H1 (cell line): ENCODE measurements around the gene CNDP2. TPM values are rescaled to one million over a fixed set of nuclear protein-coding genes. Genes with fewer than 3 reads are reported as not detected.

Experiments used
- CTCF ChIA-PET: fragments of 300-600 bp; sonication (Branson Sonifier 250); formaldehyde crosslinking; loops from one replicate; lab custom pipeline; 2021; ENCODE audit not compliant: partially characterized antibody; lab: Charles Lee
- POLR2A ChIA-PET: fragments of 300-600 bp; sonication (Branson Sonifier 250); formaldehyde crosslinking; loops from one replicate; lab custom pipeline; 2021; ENCODE audit warnings: inconsistent platforms; ENCODE audit not compliant: partially characterized antibody; lab: Charles Lee
- DNase-seq, 2 experiments: peaks; one replicate each; pipeline versions ENCODE4 v3.0.0 to v3.0.0-alpha.2; 2010 to 2022; ENCODE audit warnings: low spot score in 2 of 2, low read depth in 1 of 2, mixed read lengths in 1 of 2
- FAIRE-seq: peaks from 2 replicates; lab custom pipeline; 2011; peaks lifted over from hg19 to GRCh38; lab: Jason Lieb, UNC
- H2AFZ ChIP-seq: 2 replicates; pipeline ENCODE4 v1.8.1; 2012; ENCODE audit warnings: low read length, inconsistent platforms
- H2AK5ac ChIP-seq: 2 replicates; pipeline ENCODE4 v1.6.1; 2013; ENCODE audit warnings: low read depth, low read length
- H2BK120ac ChIP-seq: replicated peaks from 2 replicates; pipeline ENCODE3; 2013; ENCODE audit warnings: low read depth, low read length, inconsistent platforms
- H2BK12ac ChIP-seq: 2 replicates; pipeline ENCODE4 v1.6.1; 2013; ENCODE audit warnings: low read depth, low read length
- H2BK15ac ChIP-seq: 2 replicates; pipeline ENCODE4 v1.6.1; 2013; ENCODE audit warnings: low read length
- H2BK20ac ChIP-seq: 2 replicates; pipeline ENCODE4 v1.6.1; 2013; ENCODE audit warnings: low read length
- H2BK5ac ChIP-seq: 2 replicates; pipeline ENCODE4 v1.6.1; 2013; ENCODE audit warnings: low read depth, low read length
- H3K14ac ChIP-seq: 2 replicates; pipeline ENCODE4 v1.6.1; 2013; ENCODE audit warnings: inconsistent platforms; ENCODE audit not compliant: insufficient read length
- H3K18ac ChIP-seq: 2 replicates; pipeline ENCODE4 v1.6.1; 2013; ENCODE audit warnings: low read length; ENCODE audit errors: extremely low read depth
- H3K23ac ChIP-seq: 2 replicates; pipeline ENCODE4 v1.6.1; 2013; ENCODE audit warnings: inconsistent platforms; ENCODE audit not compliant: insufficient read length
- H3K23me2 ChIP-seq: 2 replicates; pipeline ENCODE4 v1.6.1; 2013; ENCODE audit warnings: low read depth, low read length
- H3K27ac ChIP-seq: 2 replicates; pipeline ENCODE4 v1.6.1; 2011; ENCODE audit warnings: low read depth, low read length, inconsistent platforms
- H3K27me3 ChIP-seq, 4 experiments: replicated peaks in 1 of 4; 1 replicate in 1 of 4; 2 replicates in 3 of 4; pipeline versions ENCODE4 v1.6.1 to v1.8.1; 2011 to 2013; ENCODE audit warnings: low read length in 3 of 4, mild to moderate bottlenecking in 3 of 4, inconsistent platforms in 2 of 4, mixed read lengths in 2 of 4, moderate library complexity in 1 of 4; ENCODE audit not compliant: control insufficient read depth in 3 of 4, insufficient read depth in 3 of 4; ENCODE audit errors: extremely low read depth in 1 of 4
- H3K36me3 ChIP-seq, 4 experiments: 2 replicates each; pipeline versions ENCODE4 v1.6.1 to v1.8.1; 2011 to 2013; ENCODE audit warnings: mild to moderate bottlenecking in 4 of 4, low read length in 3 of 4, moderate library complexity in 2 of 4, control low read depth in 1 of 4, inconsistent platforms in 1 of 4; ENCODE audit not compliant: insufficient read depth in 4 of 4, control insufficient read depth in 2 of 4
- H3K4ac ChIP-seq: replicated peaks from 2 replicates; pipeline ENCODE3; 2013; ENCODE audit warnings: low read length, low read depth, mixed read lengths, inconsistent platforms; ENCODE audit not compliant: insufficient read length
- H3K4me1 ChIP-seq, 4 experiments: replicated peaks in 1 of 4; 1 replicate in 1 of 4; 2 replicates in 3 of 4; pipeline versions ENCODE4 v1.6.1 to v1.8.1; 2011 to 2013; ENCODE audit warnings: low read length in 3 of 4, inconsistent platforms in 2 of 4, mixed read lengths in 1 of 4; ENCODE audit not compliant: insufficient read depth in 4 of 4, control insufficient read depth in 3 of 4
- H3K4me2 ChIP-seq, 2 experiments: 2 replicates each; pipeline versions ENCODE4 v1.6.1 to v1.8.1; 2011 to 2013; ENCODE audit warnings: low read depth in 2 of 2, low read length in 2 of 2, control low read depth in 1 of 2, inconsistent platforms in 1 of 2, mild to moderate bottlenecking in 1 of 2; ENCODE audit not compliant: insufficient read depth in 1 of 2
- H3K4me3 ChIP-seq, 4 experiments: fragments of 200-600, 300-600 bp in 1 of 4; sonication (generic), shearing (Covaris generic), sonication (Bioruptor Twin) in 1 of 4; 2 replicates each; pipeline versions ENCODE4 v1.5.1 to v1.8.1; 2011 to 2016; ENCODE audit warnings: low read length in 4 of 4, low read depth in 3 of 4, control low read depth in 2 of 4, inconsistent platforms in 2 of 4, mild to moderate bottlenecking in 2 of 4, mixed read lengths in 1 of 4, moderate library complexity in 1 of 4; ENCODE audit not compliant: insufficient read depth in 2 of 4; ENCODE audit errors: extremely low read depth in 1 of 4
- H3K56ac ChIP-seq: replicated peaks from 2 replicates; pipeline ENCODE3; 2013; ENCODE audit warnings: low read depth, mild to moderate bottlenecking, mixed read lengths, low read length, inconsistent platforms; ENCODE audit not compliant: insufficient read length
- H3K79me1 ChIP-seq: 2 replicates; pipeline ENCODE4 v1.6.1; 2013; ENCODE audit warnings: low read depth, low read length, control low read depth
- H3K79me2 ChIP-seq, 2 experiments: 2 replicates each; pipeline versions ENCODE4 v1.6.1 to v1.8.1; 2012 to 2013; ENCODE audit warnings: low read length in 2 of 2, mild to moderate bottlenecking in 2 of 2, inconsistent platforms in 1 of 2; ENCODE audit not compliant: insufficient read depth in 2 of 2, control insufficient read depth in 1 of 2
- H3K9ac ChIP-seq, 4 experiments: replicated peaks in 1 of 4; 1 replicate in 1 of 4; 2 replicates in 3 of 4; pipeline versions ENCODE4 v1.6.1 to v1.8.1; 2011 to 2013; ENCODE audit warnings: low read depth in 3 of 4, low read length in 3 of 4, control low read depth in 2 of 4, mild to moderate bottlenecking in 2 of 4, moderate library complexity in 2 of 4, inconsistent platforms in 1 of 4; ENCODE audit errors: extremely low read depth in 1 of 4
- H3K9me3 ChIP-seq, 2 experiments: 2 replicates each; pipeline versions ENCODE4 v1.6.1 to v1.8.1; 2012 to 2013; ENCODE audit warnings: mild to moderate bottlenecking in 2 of 2, moderate library complexity in 2 of 2, control low read depth in 1 of 2, inconsistent platforms in 1 of 2, low read depth in 1 of 2, low read length in 1 of 2, mixed read lengths in 1 of 2; ENCODE audit not compliant: insufficient read depth in 2 of 2
- H4K20me1 ChIP-seq, 2 experiments: replicated peaks in 1 of 2; 2 replicates each; pipeline versions ENCODE3 to v1.8.1; 2011 to 2013; ENCODE audit warnings: inconsistent platforms in 2 of 2, low read length in 2 of 2, mild to moderate bottlenecking in 1 of 2; ENCODE audit not compliant: insufficient read depth in 2 of 2, control insufficient read depth in 1 of 2
- H4K5ac ChIP-seq: 2 replicates; pipeline ENCODE4 v1.6.1; 2013; ENCODE audit warnings: low read length, low read depth, mixed read lengths, inconsistent platforms; ENCODE audit not compliant: insufficient read length
- H4K8ac ChIP-seq: 2 replicates; pipeline ENCODE4 v1.8.0; 2013; ENCODE audit warnings: mild to moderate bottlenecking, moderate library complexity, low read length, inconsistent platforms; ENCODE audit not compliant: insufficient read depth; ENCODE audit errors: extremely low read depth
- H4K91ac ChIP-seq: replicated peaks from 2 replicates; pipeline ENCODE3; 2013; ENCODE audit warnings: low read length, mixed read lengths, inconsistent platforms; ENCODE audit not compliant: insufficient read length
- CHD1 ChIP-seq: IDR thresholded peaks from 2 replicates; pipeline ENCODE4 v1.6.1; 2012; ENCODE audit warnings: low read depth, low read length, improper control_type of control experiment
- HDAC6 ChIP-seq: IDR thresholded peaks from one replicate; pipeline ENCODE4 v1.7.1; 2012; ENCODE audit warnings: low read depth, mild to moderate bottlenecking, inconsistent platforms, low read length, moderate library complexity
- KDM1A ChIP-seq: fragments of 200-600, 300-600 bp; sonication (generic); IDR thresholded peaks from 2 replicates; pipeline ENCODE4 v1.7.1; 2016; ENCODE audit warnings: mild to moderate bottlenecking, low read length, borderline replicate concordance
- NANOG ChIP-seq: IDR thresholded peaks from 2 replicates; pipeline ENCODE4 v1.6.1; 2011; ENCODE audit warnings: low read length, low read depth, mild to moderate bottlenecking, inconsistent platforms; ENCODE audit not compliant: insufficient read depth, poor library complexity, severe bottlenecking
- PHF8 ChIP-seq: fragments of 200-600 bp; sonication (generic); conservative IDR thresholded peaks from 2 replicates; pipeline ENCODE4 v1.7.1; 2012; ENCODE audit warnings: low read depth, mild to moderate bottlenecking, inconsistent platforms, low read length, moderate library complexity
- WGBS, 2 experiments: shearing (Covaris generic) in 1 of 2; methylation state at CpG; one replicate each; pipeline versions ENCODE4 v1.1.6 to v1.1.7; 2013 to 2015; ENCODE audit warnings: low lambda C conversion rate in 2 of 2, mixed read lengths in 2 of 2, inconsistent platforms in 1 of 2, low coverage in 1 of 2, missing lambda C conversion rate in 1 of 2; ENCODE audit not compliant: insufficient replicate concordance in 2 of 2, insufficient coverage in 1 of 2, insufficient read length in 1 of 2; ENCODE audit errors: extremely low coverage in 1 of 2, missing lambda C conversion rate in 1 of 2; 5-methylcytosine and 5-hydroxymethylcytosine counted together
- polyA plus RNA-seq, 7 experiments: library from polyadenylated mRNA; depleted of rRNA in 3 of 7; stranded (reverse) in 5 of 7; unstranded in 2 of 7; fragments of >200 nt in 5 of 7; fragments of 200-250 nt in 2 of 7; gene quantifications; 1 replicate in 5 of 7; 2 replicates in 1 of 7; 4 replicates in 1 of 7; pipeline versions ENCODE4 v1.2.1 to v1.2.3, GENCODE V29; 2011 to 2013; ENCODE audit warnings: missing spikeins in 2 of 7, mixed read lengths in 2 of 7
- total RNA-seq: library from RNA; stranded (reverse); fragmentation: NEBNext Ultra II Directional; extraction: Animal tissue kit (Norgen Biotek cat#: 25700); gene quantifications from 2 replicates; pipeline ENCODE4 v1.2.1, GENCODE V29; 2021

The CNDP2 gene
- total and polyA plus RNA-seq, 2 of the 8 experiments (the other 6 are each of a cell fraction or from before 2014, with no cell fraction given): 71.8 to 243 TPM

DNA sequence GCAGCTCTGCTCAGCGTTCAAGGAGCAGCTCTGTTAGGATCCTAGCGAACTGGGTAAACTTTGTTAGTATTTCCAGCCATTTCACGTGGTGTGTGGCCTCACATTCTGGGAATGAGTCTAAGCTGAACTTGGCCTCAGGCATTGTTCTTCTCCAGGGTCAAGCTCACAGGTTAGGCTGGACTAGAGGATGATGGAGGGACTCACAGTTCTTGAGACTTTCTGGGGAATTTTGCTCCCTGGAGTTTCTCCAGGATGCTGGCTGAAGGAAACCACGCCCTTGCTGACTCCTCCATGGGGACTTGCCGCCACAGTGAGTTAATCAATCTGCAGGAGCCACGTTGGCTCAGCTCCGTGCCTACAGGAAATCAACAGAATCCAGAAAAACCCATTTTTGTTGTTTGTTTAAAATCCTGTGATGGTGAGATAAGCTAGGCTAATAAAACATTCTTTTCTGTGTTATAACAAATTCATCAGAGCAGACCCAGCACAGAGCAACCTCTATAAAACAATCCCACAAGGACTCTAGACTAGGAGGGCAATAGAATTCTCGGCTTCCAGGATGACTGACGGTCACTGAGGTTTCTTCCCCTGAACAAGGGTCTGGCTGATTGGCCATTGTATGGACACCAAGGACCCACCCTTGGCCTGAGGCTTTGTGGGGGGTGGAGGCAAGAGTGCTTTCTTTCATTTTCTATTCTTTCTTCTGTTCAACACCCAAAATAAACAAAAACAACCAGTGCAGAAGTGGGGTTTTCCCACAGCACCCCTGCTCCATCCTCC, 50.8 kb downstream of the CNDP2 start:
- no peak overlapping the region for H3K27ac ChIP-seq
- H4K91ac ChIP-seq: no peak overlapping the region
- no peak overlapping the region for H2BK5ac ChIP-seq
- no peak overlapping the region for H2AFZ ChIP-seq
- POLR2A ChIA-PET: no interaction called here
- no peak overlapping the region for H2BK15ac ChIP-seq
- no peak overlapping the region for H4K8ac ChIP-seq
- no peak overlapping the region for H3K18ac ChIP-seq
- no peak overlapping the region for H2BK120ac ChIP-seq
- H3K4me2 ChIP-seq: no peak overlapping the region
- H3K56ac ChIP-seq: no peak overlapping the region
- H2AK5ac ChIP-seq: no peak overlapping the region
- WGBS, 2 experiments: 92% methylated on average over 8 of the region's 9 CpGs; no CpG with 5 or more reads in 1 of the 2 experiments
- H3K4me1 ChIP-seq: no peaks in the 10 kb centered on the region
- peaks cover 20 to 32% of the 10 kb centered on the region in 2 experiments for H3K9me3 ChIP-seq
- H3K27me3 ChIP-seq: no peaks in the 10 kb centered on the region
- no peak overlapping the region for H3K4me3 ChIP-seq
- H3K79me1 ChIP-seq: no peaks in the 10 kb centered on the region
- no peak for DNase-seq
- no peaks in the 10 kb centered on the region for H3K79me2 ChIP-seq
- FAIRE-seq: no peak
- no peak overlapping the region for H3K4ac ChIP-seq
- H3K9ac ChIP-seq: no peak overlapping the region
- no peaks in the 10 kb centered on the region; the same call in 1 of the 2 replicates for H3K23me2 ChIP-seq
- no peak overlapping the region for H2BK12ac ChIP-seq
- no peaks in the 10 kb centered on the region for H3K36me3 ChIP-seq
- H2BK20ac ChIP-seq: no peak overlapping the region
- TF ChIP-seq HDAC6 (no peak), NANOG (no peak), PHF8 (no peak), CHD1 (no peak), KDM1A (no peak)
- H4K20me1 ChIP-seq: peaks cover 0 to 2% of the 10 kb centered on the region in 2 experiments
- H3K14ac ChIP-seq: no peak overlapping the region
- H4K5ac ChIP-seq: no peak overlapping the region
- H3K23ac ChIP-seq: no peak overlapping the region
- CTCF ChIA-PET: interaction anchor here (1.1 kb wide), 2 partner anchors 14 to 204 kb away, joined by 3 read pairs; no protein-coding TSS in a partner anchor
